Measurements from ENCODE around the gene AMH. TPM values are rescaled to one million over a fixed set of nuclear protein-coding genes. Genes with fewer than 3 reads are reported as not detected.

AMH gene
- total and polyA plus RNA-seq, 4 donors = 0.08 to 0.59 (median 0.47) TPM; not detected in 1

DNA sequence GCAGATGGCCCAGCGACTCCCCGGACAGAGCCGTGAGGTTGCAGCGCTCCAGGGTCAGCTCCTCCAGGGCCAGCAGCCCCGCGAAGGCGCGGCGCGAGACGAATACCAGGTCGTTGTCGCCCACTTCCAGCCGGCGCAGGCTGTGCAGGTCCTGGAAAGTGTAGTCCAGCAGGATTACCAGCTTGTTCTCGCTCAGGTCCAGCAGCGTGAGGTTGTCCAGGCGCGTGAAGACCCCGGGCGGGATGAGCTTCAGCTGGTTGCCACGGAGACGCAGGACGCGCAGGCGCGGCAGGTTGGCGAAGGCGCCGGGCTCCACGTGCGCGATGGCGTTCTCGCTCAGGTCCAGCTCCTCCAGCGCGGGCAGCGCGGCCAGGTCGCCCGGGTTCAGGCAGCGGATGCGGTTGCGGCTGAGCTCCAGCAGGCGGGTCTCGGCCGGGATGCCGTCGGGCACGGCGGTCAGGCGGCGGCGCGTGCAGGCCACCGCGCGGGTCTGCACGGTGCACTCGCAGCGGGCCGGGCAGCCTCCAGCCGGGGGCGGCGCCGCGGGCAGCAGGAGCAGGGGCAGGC, 42.1 kb downstream of the AMH start:
- H3K36me3 ChIP-seq (ENCODE audit: control insufficient read depth in 4 of 4, insufficient read depth in 3 of 4, low read depth in 1 of 4, low read length in 3 of 4) = no peaks in the 10 kb centered on the region
- H3K9me3 ChIP-seq (ENCODE audit: control insufficient read depth in 4 of 4, low read length in 3 of 4) = no peaks in the 10 kb centered on the region
- 12% methylated on average over 67 of the region's 67 CpGs for WGBS
- TF ChIP-seq FOXA2 (IDR thresholded peaks at IDR 0.05) = no peak
- TF ChIP-seq, protein P1, sequence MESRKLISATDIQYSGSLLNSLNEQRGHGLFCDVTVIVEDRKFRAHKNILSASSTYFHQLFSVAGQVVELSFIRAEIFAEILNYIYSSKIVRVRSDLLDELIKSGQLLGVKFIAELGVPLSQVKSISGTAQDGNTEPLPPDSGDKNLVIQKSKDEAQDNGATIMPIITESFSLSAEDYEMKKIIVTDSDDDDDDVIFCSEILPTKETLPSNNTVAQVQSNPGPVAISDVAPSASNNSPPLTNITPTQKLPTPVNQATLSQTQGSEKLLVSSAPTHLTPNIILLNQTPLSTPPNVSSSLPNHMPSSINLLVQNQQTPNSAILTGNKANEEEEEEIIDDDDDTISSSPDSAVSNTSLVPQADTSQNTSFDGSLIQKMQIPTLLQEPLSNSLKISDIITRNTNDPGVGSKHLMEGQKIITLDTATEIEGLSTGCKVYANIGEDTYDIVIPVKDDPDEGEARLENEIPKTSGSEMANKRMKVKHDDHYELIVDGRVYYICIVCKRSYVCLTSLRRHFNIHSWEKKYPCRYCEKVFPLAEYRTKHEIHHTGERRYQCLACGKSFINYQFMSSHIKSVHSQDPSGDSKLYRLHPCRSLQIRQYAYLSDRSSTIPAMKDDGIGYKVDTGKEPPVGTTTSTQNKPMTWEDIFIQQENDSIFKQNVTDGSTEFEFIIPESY (IDR thresholded peaks at IDR 0.05) = no peak
- TF ChIP-seq ATF3 (IDR thresholded peaks at IDR 0.05) = no peak
- TF ChIP-seq EGR1 (IDR thresholded peaks at IDR 0.05; ENCODE audit: low read depth in 2 of 2) = no peak
- TF ChIP-seq NR2F2 (IDR thresholded peaks at IDR 0.05) = no peak
- no peak for TF ChIP-seq RAD21 (IDR thresholded peaks at IDR 0.05)
- TF ChIP-seq MAX (IDR thresholded peaks at IDR 0.05) = no peak
- TF ChIP-seq SP1 (IDR thresholded peaks at IDR 0.05) = no peak
- no peak for TF ChIP-seq TAF1 (conservative IDR thresholded peaks at IDR 0.05)
- no peak overlapping the region for H3K27ac ChIP-seq (ENCODE audit: low read depth in 1 of 2, low read length in 2 of 2)
- peaks cover 0 to 20% (median 11%) of the 10 kb centered on the region in 4 donors for H3K4me1 ChIP-seq (ENCODE audit: control insufficient read depth in 4 of 4, insufficient read depth in 4 of 4, low read length in 3 of 4)
- no peak for DNase-seq (ENCODE audit: low spot score)
- H3K27me3 ChIP-seq (ENCODE audit: control insufficient read depth in 4 of 4, insufficient read depth in 4 of 4, low read length in 3 of 4) = peaks cover 0 to 3% (median 0%) of the 10 kb centered on the region in 4 donors
- H3K4me3 ChIP-seq (ENCODE audit: low read depth in 1 of 3, low read length in 3 of 3) = peak overlapping the region in 1 of 3 donors; percentile 42
- no peak overlapping the region for H3K9ac ChIP-seq (ENCODE audit: low read depth in 1 of 2, low read length in 2 of 2)

GRCh38 chr19:2294687-2295335, 45.7 kb downstream of the AMH start:
- no peak for DNase-seq (ENCODE audit: low spot score)
- Histone ChIP-seq H3K9me3 (ENCODE audit: control insufficient read depth in 4 of 4, low read length in 3 of 4) (no peaks in the 10 kb centered on the region), H3K4me1 (ENCODE audit: control insufficient read depth in 4 of 4, insufficient read depth in 4 of 4, low read length in 3 of 4) (peaks cover 0 to 20% (median 11%) of the 10 kb centered on the region in 4 donors), H3K36me3 (ENCODE audit: control insufficient read depth in 4 of 4, insufficient read depth in 3 of 4, low read depth in 1 of 4, low read length in 3 of 4) (no peaks in the 10 kb centered on the region), H3K4me3 (ENCODE audit: low read depth in 1 of 3, low read length in 3 of 3) (no peak overlapping the region), H3K27ac (ENCODE audit: low read depth in 1 of 2, low read length in 2 of 2) (no peak overlapping the region), H3K9ac (ENCODE audit: low read depth in 1 of 2, low read length in 2 of 2) (no peak overlapping the region), H3K27me3 (ENCODE audit: control insufficient read depth in 4 of 4, insufficient read depth in 4 of 4, low read length in 3 of 4) (peaks cover 0 to 3% (median 0%) of the 10 kb centered on the region in 4 donors)
- 35% methylated on average over 26 of the region's 26 CpGs for WGBS
- TF ChIP-seq YY1 (IDR thresholded peaks at IDR 0.05) (no peak), REST (IDR thresholded peaks at IDR 0.05) (no peak), SP1 (IDR thresholded peaks at IDR 0.05) (no peak), ATF3 (IDR thresholded peaks at IDR 0.05) (no peak), GABPA (IDR thresholded peaks at IDR 0.05 in 1 of 2, conservative IDR thresholded peaks at IDR 0.05 in 1 of 2) (no peak), RXRA (IDR thresholded peaks at IDR 0.05) (no peak), HNF4G (IDR thresholded peaks at IDR 0.05) (no peak), NR2F2 (IDR thresholded peaks at IDR 0.05) (no peak), TAF1 (conservative IDR thresholded peaks at IDR 0.05) (no peak), HNF4A (conservative IDR thresholded peaks at IDR 0.05) (no peak), EGR1 (IDR thresholded peaks at IDR 0.05; ENCODE audit: low read depth in 2 of 2) (no peak), RAD21 (IDR thresholded peaks at IDR 0.05) (no peak)
- TF ChIP-seq, protein P2, sequence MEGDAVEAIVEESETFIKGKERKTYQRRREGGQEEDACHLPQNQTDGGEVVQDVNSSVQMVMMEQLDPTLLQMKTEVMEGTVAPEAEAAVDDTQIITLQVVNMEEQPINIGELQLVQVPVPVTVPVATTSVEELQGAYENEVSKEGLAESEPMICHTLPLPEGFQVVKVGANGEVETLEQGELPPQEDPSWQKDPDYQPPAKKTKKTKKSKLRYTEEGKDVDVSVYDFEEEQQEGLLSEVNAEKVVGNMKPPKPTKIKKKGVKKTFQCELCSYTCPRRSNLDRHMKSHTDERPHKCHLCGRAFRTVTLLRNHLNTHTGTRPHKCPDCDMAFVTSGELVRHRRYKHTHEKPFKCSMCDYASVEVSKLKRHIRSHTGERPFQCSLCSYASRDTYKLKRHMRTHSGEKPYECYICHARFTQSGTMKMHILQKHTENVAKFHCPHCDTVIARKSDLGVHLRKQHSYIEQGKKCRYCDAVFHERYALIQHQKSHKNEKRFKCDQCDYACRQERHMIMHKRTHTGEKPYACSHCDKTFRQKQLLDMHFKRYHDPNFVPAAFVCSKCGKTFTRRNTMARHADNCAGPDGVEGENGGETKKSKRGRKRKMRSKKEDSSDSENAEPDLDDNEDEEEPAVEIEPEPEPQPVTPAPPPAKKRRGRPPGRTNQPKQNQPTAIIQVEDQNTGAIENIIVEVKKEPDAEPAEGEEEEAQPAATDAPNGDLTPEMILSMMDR (IDR thresholded peaks at IDR 0.05; ENCODE audit: low read depth, low read length, missing input control) = no peak
- TF ChIP-seq, protein P1 (IDR thresholded peaks at IDR 0.05) = no peak
